Activated CD8-positive, alpha-beta memory T cell treated with anti-CD3 and anti-CD28 coated beads for 48 hours (primary cell): ENCODE results near the gene AMBRA1.

ENCODE experiments used
- DNase-seq, 3 experiments: peaks; one replicate each; pipeline ENCODE4 v3.0.0-alpha.2; 2020; ENCODE audit warnings: low read depth in 2 of 3, low spot score in 2 of 3

Gene AMBRA1

DNA sequence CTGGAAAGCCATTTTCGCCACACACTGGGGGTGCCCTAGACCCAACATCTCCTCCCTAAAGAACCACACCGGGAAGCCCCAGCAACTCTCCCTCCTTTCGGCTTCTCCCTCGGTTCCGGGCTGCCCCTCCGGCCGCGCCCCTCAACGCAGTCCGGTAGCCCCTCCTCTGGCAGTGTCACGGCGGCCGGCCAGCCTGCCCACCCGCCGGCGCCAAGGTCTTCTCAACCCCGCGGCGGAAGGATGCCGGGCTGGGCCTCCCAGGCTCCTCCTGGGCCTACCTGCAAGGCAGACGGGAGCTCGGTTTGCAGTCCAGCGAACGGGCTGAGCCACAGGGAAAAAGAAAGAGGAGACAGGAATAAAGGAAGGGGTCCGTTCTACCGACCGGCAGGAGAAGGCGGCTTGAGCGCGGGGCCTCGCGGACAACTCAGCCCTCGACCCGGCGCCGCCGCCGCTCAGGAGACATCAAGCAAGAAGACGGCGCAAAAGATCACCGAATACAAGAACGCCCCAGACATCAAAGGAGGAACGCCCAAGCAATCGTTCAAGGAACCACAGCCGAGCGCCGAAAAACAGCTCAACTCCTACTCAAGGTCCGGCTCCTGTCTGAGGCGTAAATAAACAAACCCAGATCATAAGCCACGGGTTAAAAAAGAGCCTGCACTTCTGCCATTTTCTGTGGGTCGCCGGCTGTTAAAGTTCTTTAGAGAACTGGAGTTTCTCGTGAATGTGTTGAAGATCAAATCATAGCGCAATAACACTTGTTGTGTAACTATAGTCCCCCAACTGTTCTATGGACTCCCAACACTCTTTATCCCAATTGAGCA is at the start of gene AMBRA1:
AMBRA1 (minus strand) TSS at position 474 of the 824 bp plus-strand sequence. CDS start 45,643 bp downstream, outside the sequence.
- peak; percentile 45 to 70 (median 65) for DNase-seq

DNA sequence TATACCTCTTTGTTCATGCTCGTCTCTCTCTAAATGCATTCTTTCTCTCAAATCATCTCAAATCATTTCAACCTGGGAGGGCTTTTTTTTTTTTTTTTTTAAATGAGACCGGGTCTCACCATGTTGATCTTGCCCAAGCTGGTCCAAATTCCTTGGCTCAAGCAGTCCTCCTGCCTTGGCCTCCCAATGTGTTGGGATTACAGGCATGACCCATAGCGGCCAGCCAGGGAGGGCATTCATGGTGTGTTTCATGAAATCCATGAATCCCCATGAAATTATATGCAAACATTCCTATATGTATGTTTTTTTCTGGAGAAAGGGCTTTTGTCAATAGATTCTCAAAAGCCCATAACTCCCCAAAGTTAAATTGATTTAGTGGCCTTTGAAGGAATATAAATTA is 49.7 kb upstream of the AMBRA1 start:
- no peak for DNase-seq

DNA sequence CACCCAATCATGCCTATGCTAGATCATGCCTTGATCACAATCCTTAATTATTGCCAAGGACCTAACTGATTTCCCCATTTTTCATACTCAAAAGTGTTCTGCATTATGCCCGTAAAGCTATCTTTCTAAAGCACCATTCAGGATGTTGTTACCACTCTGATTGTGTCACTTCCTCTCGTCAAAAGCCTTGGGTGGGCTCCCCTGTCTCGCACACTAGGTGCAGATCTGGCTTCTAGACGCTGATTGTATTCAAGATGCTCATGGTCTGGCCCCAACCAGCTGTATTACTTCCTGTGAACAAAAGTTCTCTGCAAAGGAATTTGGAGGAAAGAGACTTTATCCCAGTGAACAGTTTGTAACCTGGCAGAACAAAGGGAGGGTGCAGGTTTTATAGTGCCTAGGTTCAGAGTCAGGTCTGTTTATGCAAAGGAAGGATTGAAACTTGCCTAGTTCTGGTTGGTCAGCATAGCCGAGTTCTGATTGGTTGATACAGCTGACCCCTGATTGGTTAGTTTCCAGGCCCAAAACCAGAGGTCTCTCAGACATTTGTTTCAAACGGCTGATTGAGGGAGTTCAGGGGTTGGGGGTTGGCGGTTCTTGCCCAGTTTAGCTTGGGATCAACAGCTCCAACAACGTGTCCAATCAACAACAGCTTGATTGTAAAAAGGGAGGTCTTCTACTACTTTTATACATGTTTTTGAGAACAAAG is 49.0 kb upstream of the AMBRA1 start:
- no peak for DNase-seq

DNA sequence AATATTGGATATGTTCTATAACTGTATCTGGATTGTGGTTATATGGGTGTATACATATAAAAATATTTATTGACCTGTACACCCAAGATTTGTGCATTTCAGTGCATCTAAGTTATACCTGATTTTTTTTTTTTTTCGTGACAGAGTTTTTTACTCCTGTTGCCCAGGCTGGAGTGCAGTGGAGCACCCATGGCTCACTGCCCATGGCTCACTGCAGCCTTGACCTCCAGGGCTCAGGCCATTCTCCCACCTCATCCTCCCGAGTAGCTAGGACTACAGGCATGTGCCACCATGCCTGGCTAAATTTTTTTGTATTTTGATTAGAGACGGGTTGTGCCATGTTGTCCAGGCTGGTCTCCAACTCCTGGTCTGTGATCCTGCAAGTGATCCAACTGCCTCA is 47.8 kb upstream of the AMBRA1 start:
- DNase-seq = no peak

DNA sequence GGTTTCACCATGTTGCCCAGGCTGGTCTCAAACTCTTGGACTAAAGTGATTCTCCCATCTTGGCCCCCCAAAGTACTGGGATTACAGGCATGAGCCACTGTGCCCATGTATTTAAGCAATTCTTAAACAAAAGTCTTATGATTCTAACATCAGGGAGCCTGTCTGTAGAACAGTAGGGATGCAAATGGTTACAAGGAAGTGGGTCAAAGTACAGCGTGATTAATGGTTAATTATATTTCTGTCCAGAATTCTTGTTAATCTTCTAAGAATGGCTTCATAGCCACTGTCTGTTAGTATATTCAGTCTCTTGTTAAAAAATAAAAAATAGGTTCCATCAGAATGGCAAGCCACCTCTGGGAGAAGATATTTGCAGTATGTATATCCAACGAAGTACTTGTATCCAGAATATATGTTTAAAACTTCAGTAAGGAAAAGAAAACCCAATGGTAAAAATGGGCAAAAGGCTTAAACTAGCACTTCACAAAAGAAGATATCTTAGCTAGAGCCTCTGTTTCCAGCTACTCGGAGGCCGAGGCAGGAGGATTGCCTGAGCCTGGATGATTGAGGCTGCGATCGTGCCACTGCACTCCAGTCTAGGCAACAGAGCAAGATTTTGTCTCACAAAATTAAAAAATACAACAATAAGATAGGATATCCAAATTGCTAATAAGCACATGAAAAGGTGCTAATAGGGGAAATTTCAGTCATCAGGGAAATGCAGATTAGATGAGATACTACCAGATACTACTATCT is 46.4 kb upstream of the AMBRA1 start:
- no peak for DNase-seq

- no peak for DNase-seq
Measured at GRCh38 chr11:46639197-46639839, 45.5 kb upstream of the AMBRA1 start.

GRCh38 chr11:46637546-46637945 is 43.7 kb upstream of the AMBRA1 start:
- no peak for DNase-seq

DNA sequence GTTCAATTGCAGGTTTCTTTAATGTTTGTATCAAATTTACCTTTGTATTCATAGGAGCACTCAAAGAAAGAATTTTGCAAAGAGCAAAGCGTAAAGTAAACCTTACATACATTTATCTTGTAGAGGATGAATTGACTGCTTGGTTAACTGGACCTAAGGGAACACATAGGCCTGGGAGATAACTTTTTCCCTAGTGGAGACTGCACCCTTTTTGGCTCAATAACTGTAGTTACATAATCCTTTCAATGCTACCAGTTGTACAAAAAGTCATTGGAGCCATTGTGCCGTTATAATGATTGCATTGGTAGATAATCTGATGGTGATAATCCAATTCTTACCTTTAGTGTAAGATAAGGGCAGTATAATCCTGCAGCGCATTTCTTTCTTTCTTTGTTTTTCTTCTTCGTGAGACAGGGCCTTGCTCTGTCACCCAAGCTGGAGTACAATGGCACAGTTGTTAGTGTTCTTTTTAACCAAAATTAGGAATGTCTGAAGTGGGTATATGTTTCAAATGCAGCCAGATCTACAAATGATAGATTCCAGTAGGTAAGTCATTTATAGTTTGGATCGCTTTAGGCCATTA is 41.8 kb upstream of the AMBRA1 start:
- no peak for DNase-seq

DNA sequence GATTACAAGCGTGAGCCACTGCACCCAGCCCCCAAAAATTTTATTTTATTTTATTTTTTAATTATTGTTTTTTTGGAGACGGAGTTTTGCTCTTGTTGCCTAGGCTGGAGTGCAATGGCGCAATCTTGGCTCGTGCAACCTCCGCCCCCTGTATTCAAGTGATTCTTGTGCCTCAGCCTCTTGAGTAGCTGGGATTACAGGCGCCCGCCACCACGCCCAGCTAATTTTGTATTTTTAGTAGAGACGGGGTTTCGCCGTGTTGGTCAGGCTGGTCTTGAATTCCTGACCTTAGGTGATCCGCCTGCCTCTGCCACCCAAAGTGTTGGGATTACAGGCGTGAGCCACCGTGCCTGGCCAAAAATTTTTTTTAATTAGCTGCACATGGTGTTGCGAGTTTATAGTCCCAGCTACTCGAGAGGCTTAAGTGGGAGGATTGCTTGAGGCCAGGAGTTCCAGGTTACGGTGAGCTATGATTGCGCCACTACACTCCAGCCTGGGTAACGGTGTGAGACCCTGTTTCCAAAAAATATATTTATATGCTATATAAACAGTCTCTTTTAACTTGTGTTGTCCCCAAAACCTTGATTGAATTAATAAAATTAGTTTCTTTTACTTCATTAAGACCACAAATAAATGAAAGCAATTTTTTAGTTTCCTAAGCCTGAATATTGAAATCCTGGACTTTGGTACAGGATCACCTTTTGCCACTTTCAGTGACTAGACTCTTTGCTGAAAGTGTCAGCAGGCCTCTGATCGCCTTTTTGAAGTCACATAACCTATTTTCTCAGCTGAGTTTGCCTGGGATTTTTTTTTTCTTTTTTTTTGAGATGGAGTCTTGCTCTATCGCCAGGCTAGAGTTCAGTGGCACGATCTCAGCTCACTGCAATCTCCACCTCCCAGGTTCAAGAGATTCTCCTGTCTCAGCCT is 39.7 kb upstream of the AMBRA1 start:
- DNase-seq = no peak

GRCh38 chr11:46632502-46632901 is 38.7 kb upstream of the AMBRA1 start:
- no peak for DNase-seq

- DNase-seq = no peak
Measured at GRCh38 chr11:46631676-46632075, 37.9 kb upstream of the AMBRA1 start.

DNA sequence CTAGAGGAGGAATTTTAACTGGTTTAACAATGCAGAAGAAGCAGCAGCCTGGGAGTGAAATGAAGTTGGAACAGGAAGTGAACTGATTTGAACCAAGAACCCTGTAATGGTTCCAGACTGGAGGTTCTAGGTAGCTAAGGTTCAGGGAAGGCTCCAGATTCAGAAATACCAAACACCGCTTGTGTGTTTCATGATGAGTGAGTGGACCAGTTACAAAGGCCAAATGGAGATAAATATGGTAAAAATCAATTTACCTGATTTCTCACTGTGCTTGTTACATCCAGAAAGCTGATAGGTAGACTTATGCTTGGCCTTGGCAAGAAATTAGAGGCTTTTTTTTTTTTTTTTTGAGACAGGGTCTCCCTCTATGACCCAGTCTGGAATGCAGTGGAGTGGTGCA is 36.4 kb upstream of the AMBRA1 start:
- DNase-seq = no peak

DNA sequence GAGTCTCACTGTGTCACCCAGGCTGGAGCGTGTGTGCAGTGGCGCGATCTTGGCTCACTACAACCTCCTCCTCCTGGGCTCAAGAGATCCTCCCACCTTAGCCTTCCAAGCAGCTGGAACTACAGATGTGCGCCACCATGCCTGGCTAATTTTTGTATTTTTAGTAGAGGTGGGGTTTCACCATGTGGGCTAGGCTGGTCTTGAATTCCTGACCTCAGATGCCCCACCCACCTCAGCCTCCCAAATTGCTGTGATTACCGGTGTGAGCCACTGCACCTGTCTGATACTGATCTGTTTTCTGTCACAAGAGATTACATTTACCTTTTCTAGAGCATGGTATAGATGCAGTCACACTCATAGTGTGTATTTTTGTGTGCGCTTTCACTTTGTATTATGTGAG is 35.1 kb upstream of the AMBRA1 start:
- DNase-seq = no peak

GRCh38 chr11:46625406-46625805 is 31.6 kb upstream of the AMBRA1 start:
- no peak for DNase-seq

- DNase-seq = no peak
Measured at GRCh38 chr11:46618837-46619236, 25.0 kb upstream of the AMBRA1 start.

GRCh38 chr11:46617972-46618314 is 24.1 kb upstream of the AMBRA1 start:
- DNase-seq = no peak

DNA sequence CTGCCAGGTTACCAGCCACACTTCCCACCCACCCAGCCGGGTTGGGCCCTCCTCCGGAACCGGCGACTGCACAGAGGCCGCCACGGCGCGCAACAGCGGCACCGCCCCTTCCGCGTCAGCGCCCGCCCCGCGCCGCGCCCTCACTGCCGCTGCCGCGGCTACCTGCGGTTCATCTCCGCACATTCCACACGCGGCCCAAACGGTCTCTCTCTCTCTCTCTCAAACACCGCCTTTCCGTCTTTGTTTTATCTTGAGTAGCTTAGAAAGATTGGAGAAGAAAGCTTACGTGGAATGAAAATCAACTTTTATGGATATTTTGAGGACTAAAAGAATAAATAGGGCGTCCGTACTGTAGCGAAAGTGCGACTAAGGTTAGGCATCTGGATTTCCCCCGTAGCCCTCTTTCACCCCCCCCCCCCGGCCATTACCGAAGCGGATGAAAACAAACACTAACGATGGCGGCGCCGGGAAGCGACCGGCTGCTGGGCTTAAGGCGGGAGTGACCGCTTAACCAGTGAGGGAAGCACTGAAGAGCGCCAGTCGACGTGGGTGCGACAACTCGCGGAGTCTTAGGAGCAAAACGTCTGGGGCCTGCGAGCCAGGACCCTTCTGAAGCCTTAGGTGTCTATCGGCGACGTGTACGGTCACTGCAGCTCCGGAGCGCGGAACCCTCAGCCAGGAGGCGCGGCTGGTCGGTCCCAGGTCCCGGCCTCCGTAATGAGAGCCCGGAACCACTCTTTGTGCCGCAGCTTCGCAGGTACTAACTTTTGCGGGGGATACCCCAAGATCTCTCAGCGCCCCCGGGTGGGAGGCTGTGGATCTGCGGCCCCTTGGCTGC is 23.5 kb upstream of the AMBRA1 start, which contains the start of the genes ATG13 and HARBI1:
ATG13 (plus strand) TSS at position 420 of the 838 bp plus-strand sequence. CDS start 26,739 bp downstream, outside the sequence.
HARBI1 (minus strand) TSS at position 94 of the 838 bp plus-strand sequence. CDS start 990 bp downstream, outside the sequence.
- DNase-seq = peak; percentile 74 to 85 (median 82)

DNA sequence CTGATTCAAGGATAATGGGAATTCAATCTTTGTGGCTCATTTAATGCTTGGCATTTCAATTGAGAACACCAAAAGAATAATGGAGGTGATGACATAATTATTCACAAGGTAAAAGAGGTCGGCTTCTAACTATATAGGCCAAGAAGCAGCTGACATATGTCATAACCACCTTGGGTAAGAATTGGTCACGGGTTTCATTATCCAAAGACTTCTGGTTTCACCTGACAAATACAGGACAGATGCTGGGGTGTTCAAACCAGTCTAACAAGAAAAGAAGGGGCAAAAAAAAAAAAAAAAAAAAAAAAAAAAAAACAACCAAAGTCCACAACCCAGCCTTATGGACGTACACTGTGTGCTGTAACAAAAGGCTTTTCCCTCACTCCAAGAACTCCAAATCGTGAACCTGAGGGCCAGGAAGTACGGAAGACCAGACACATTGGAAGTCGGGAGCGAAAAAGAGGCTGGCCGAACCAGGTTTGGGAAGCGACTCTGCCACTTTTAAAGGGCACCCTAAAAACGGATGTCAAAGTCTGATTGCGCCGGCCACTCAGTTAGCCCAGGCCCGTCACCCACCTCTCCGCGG is 22.8 kb upstream of the AMBRA1 start:
- DNase-seq = no peak
